H9 (cell line): Measurements from ENCODE around the gene TFDP1. TPM values are rescaled to one million over a fixed set of nuclear protein-coding genes. Genes with fewer than 3 reads are reported as not detected.

Experiments
- DNase-seq: peaks from one replicate; pipeline ENCODE4 v3.0.0-alpha.2; 2017
- H2AFZ ChIP-seq: one replicate; pipeline ENCODE4 v1.6.1; 2013; ENCODE audit warnings: mild to moderate bottlenecking, low read length, control low read depth, moderate library complexity
- H2AK5ac ChIP-seq: 2 replicates; pipeline ENCODE4 v1.6.1; 2013; ENCODE audit warnings: low read length, control low read depth, mixed read lengths; ENCODE audit not compliant: insufficient read length
- H2BK120ac ChIP-seq: one replicate; pipeline ENCODE4 v1.6.1; 2013; ENCODE audit warnings: low read depth, mild to moderate bottlenecking, low read length, control low read depth, inconsistent platforms; ENCODE audit not compliant: poor library complexity, severe bottlenecking
- H2BK12ac ChIP-seq: 2 replicates; pipeline ENCODE4 v1.6.1; 2013; ENCODE audit warnings: low read length, control low read depth, mixed read lengths, low read depth; ENCODE audit not compliant: insufficient read length
- H2BK15ac ChIP-seq: 2 replicates; pipeline ENCODE4 v1.6.1; 2013; ENCODE audit warnings: low read depth, low read length, control low read depth
- H2BK20ac ChIP-seq: one replicate; pipeline ENCODE4 v1.6.1; 2013; ENCODE audit warnings: low read depth, mild to moderate bottlenecking, low read length, control low read depth, inconsistent platforms; ENCODE audit not compliant: poor library complexity, severe bottlenecking
- H2BK5ac ChIP-seq: 2 replicates; pipeline ENCODE4 v1.6.1; 2013; ENCODE audit warnings: low read length, control low read depth, mixed read lengths; ENCODE audit not compliant: insufficient read length
- H3K14ac ChIP-seq: 2 replicates; pipeline ENCODE4 v1.6.1; 2013; ENCODE audit warnings: low read length, control low read depth; ENCODE audit not compliant: insufficient read depth
- H3K18ac ChIP-seq: 2 replicates; pipeline ENCODE4 v1.6.1; 2013; ENCODE audit warnings: low read depth, mild to moderate bottlenecking, mixed read lengths, low read length, control low read depth; ENCODE audit not compliant: insufficient read length
- H3K23ac ChIP-seq: 2 replicates; pipeline ENCODE4 v1.6.1; 2013; ENCODE audit warnings: low read length, control low read depth, mixed read lengths, low read depth; ENCODE audit not compliant: insufficient read length
- H3K23me2 ChIP-seq: 2 replicates; pipeline ENCODE4 v1.6.1; 2013; ENCODE audit warnings: low read depth, mild to moderate bottlenecking, mixed read lengths, low read length, control low read depth; ENCODE audit not compliant: insufficient read length, poor library complexity, severe bottlenecking
- H3K27ac ChIP-seq: 2 replicates; pipeline ENCODE4 v1.5.1; 2013; ENCODE audit warnings: low read length, control low read depth, mixed read lengths, low read depth; ENCODE audit not compliant: insufficient read length
- H3K27me3 ChIP-seq: 2 replicates; pipeline ENCODE4 v1.6.1; 2013; ENCODE audit warnings: low read length, control low read depth, inconsistent platforms; ENCODE audit not compliant: insufficient read depth
- H3K4ac ChIP-seq: 2 replicates; pipeline ENCODE4 v1.6.1; 2013; ENCODE audit warnings: low read depth, mild to moderate bottlenecking, control low read depth, inconsistent platforms, low read length, moderate library complexity
- H3K4me1 ChIP-seq: 2 replicates; pipeline ENCODE4 v1.6.1; 2013; ENCODE audit warnings: low read length, control low read depth, inconsistent platforms; ENCODE audit not compliant: insufficient read depth
- H3K4me2 ChIP-seq: 2 replicates; pipeline ENCODE4 v1.6.1; 2013; ENCODE audit warnings: low read length, control low read depth, mixed read lengths; ENCODE audit not compliant: insufficient read length, insufficient read depth
- H3K56ac ChIP-seq: 2 replicates; pipeline ENCODE4 v1.6.1; 2013; ENCODE audit warnings: low read depth, mild to moderate bottlenecking, mixed read lengths, low read length, control low read depth; ENCODE audit not compliant: insufficient read length
- H3K79me1 ChIP-seq: 2 replicates; pipeline ENCODE4 v1.6.1; 2013; ENCODE audit warnings: low read depth, mild to moderate bottlenecking, moderate library complexity, low read length, control low read depth, inconsistent platforms; ENCODE audit not compliant: insufficient read depth, poor library complexity, severe bottlenecking
- H3K79me2 ChIP-seq: 2 replicates; pipeline ENCODE4 v1.6.1; 2013; ENCODE audit warnings: low read length, control low read depth, inconsistent platforms; ENCODE audit not compliant: insufficient read depth
- H3K9ac ChIP-seq: 2 replicates; pipeline ENCODE4 v1.6.1; 2013; ENCODE audit warnings: low read length, control low read depth, mixed read lengths; ENCODE audit not compliant: insufficient read length; ENCODE audit errors: extremely low read depth
- H3K9me3 ChIP-seq: one replicate; pipeline ENCODE4 v1.6.1; 2013; ENCODE audit warnings: low read depth, low read length, inconsistent platforms; ENCODE audit not compliant: control insufficient read depth
- H3T11ph ChIP-seq: one replicate; pipeline ENCODE4 v1.6.1; 2013; ENCODE audit warnings: mild to moderate bottlenecking, low read length, control low read depth, inconsistent platforms
- H4K20me1 ChIP-seq: one replicate; pipeline ENCODE4 v1.6.1; 2013; ENCODE audit not compliant: control insufficient read depth, insufficient read length, insufficient read depth
- H4K5ac ChIP-seq: 2 replicates; pipeline ENCODE4 v1.6.1; 2013; ENCODE audit warnings: low read depth, mild to moderate bottlenecking, mixed read lengths, low read length, control low read depth; ENCODE audit not compliant: insufficient read length
- H4K8ac ChIP-seq: replicated peaks from 2 replicates; pipeline ENCODE4 v1.6.1; 2013; ENCODE audit warnings: low read length, control low read depth, mixed read lengths, low read depth; ENCODE audit not compliant: insufficient read length
- H4K91ac ChIP-seq: 2 replicates; pipeline ENCODE4 v1.6.1; 2013; ENCODE audit warnings: low read depth, mild to moderate bottlenecking, moderate library complexity, mixed read lengths, low read length, control low read depth; ENCODE audit not compliant: insufficient read length
- H3K27ac Mint-ChIP-seq, 3 experiments: 2 replicates in 2 of 3; 3 replicates in 1 of 3; pipeline ENCODE4 v1.8.0; 2020 to 2021; ENCODE audit warnings: mixed read lengths in 3 of 3, mild to moderate bottlenecking in 1 of 3, moderate library complexity in 1 of 3
- H3K27me3 Mint-ChIP-seq: 2 replicates; pipeline ENCODE4 v1.8.0; 2021; ENCODE audit warnings: low read depth, mild to moderate bottlenecking, moderate library complexity, mixed read lengths
- H3K36me3 Mint-ChIP-seq, 3 experiments: 2 replicates in 2 of 3; 3 replicates in 1 of 3; pipeline ENCODE4 v1.8.0; 2020 to 2021; ENCODE audit warnings: low read depth in 3 of 3, mixed read lengths in 3 of 3; ENCODE audit not compliant: insufficient read depth in 1 of 3
- H3K4me1 Mint-ChIP-seq, 2 experiments: 2 replicates each; pipeline ENCODE4 v1.8.0; 2020; ENCODE audit warnings: mixed read lengths in 2 of 2
- H3K4me3 Mint-ChIP-seq, 2 experiments: 2 replicates in 1 of 2; 3 replicates in 1 of 2; pipeline ENCODE4 v1.8.0; 2020 to 2021; ENCODE audit warnings: mild to moderate bottlenecking in 2 of 2, mixed read lengths in 2 of 2, moderate library complexity in 1 of 2
- H3K9me3 Mint-ChIP-seq, 2 experiments: 2 replicates in 1 of 2; 3 replicates in 1 of 2; pipeline ENCODE4 v1.8.0; 2020; ENCODE audit warnings: mild to moderate bottlenecking in 2 of 2, mixed read lengths in 2 of 2, moderate library complexity in 1 of 2
- WGBS: extraction: QIAGEN DNeasy Blood & Tissue Kit; methylation state at CpG from one replicate; pipeline ENCODE4 v1.1.7; 2013; ENCODE audit warnings: missing lambda C conversion rate, low lambda C conversion rate, mixed read lengths; ENCODE audit not compliant: insufficient read length; ENCODE audit errors: extremely low coverage; 5-methylcytosine and 5-hydroxymethylcytosine counted together
- total RNA-seq: library from RNA; stranded (reverse); gene quantifications from 2 replicates; pipeline ENCODE4 v1.2.1, GENCODE V29; 2021
- TF ChIP-seq, protein P1 (sequence below): fragments of 200-600 bp; sonication (generic); conservative IDR thresholded peaks from 3 replicates; pipeline ENCODE4 v1.8.0; 2021; ENCODE audit warnings: antibody characterized with exemption, mild to moderate bottlenecking

TFDP1 gene
- total RNA-seq, 1 experiment from 2014 or later: 111 TPM

DNA sequence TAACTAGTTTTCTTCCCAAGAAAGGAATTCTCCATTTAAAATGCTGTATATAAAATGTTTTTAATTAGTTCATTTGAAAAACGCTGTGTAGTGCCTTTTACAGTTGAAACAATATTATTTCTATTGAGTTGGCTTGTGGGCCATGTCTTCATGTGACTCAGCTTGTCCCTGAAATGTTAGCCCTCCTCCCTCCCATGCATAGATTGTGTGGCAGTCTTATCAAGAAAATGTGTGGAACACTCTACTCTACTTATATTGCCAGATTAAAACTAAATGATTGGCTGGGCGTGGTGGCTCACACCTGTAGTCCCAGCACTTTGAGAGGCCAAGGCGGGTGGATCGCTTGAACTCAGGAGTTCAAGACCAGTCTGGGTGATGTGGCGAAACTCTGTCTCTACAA, 33.4 kb downstream of the TFDP1 start:
- H3K27ac Mint-ChIP-seq: peak overlapping the region; percentile 75 to 88 (median 84)
- H3K4me2 ChIP-seq: no peak overlapping the region
- no peak overlapping the region for H2BK5ac ChIP-seq
- no peak overlapping the region for H3K9ac ChIP-seq
- H3K36me3 Mint-ChIP-seq: peaks cover 21 to 45% (median 29%) of the 10 kb centered on the region in 3 experiments
- H3K27ac ChIP-seq: no peak overlapping the region
- no peak overlapping the region for H3K4ac ChIP-seq
- TF ChIP-seq, protein P1, sequence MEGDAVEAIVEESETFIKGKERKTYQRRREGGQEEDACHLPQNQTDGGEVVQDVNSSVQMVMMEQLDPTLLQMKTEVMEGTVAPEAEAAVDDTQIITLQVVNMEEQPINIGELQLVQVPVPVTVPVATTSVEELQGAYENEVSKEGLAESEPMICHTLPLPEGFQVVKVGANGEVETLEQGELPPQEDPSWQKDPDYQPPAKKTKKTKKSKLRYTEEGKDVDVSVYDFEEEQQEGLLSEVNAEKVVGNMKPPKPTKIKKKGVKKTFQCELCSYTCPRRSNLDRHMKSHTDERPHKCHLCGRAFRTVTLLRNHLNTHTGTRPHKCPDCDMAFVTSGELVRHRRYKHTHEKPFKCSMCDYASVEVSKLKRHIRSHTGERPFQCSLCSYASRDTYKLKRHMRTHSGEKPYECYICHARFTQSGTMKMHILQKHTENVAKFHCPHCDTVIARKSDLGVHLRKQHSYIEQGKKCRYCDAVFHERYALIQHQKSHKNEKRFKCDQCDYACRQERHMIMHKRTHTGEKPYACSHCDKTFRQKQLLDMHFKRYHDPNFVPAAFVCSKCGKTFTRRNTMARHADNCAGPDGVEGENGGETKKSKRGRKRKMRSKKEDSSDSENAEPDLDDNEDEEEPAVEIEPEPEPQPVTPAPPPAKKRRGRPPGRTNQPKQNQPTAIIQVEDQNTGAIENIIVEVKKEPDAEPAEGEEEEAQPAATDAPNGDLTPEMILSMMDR: no peak
- H3K4me3 Mint-ChIP-seq: no peak overlapping the region
- no CpG with 5 or more reads among the region's 5 CpGs for WGBS
- no peak overlapping the region for H2BK12ac ChIP-seq
- no peak for DNase-seq
- peaks cover 1% of the 10 kb centered on the region; the same call in 1 of the 2 replicates for H3K27me3 Mint-ChIP-seq
- no peak overlapping the region for H3K23ac ChIP-seq
- H2BK120ac ChIP-seq: no peak overlapping the region
- no peak overlapping the region for H2AK5ac ChIP-seq
- no peak overlapping the region for H3T11ph ChIP-seq
- no peak overlapping the region for H4K91ac ChIP-seq
- H3K9me3 ChIP-seq: no peaks in the 10 kb centered on the region
- peaks cover 3 to 6% of the 10 kb centered on the region in 2 experiments; a peak in 4 of 5 replicates for H3K9me3 Mint-ChIP-seq
- H4K5ac ChIP-seq: no peak overlapping the region
- no peaks in the 10 kb centered on the region for H3K79me1 ChIP-seq
- H3K27me3 ChIP-seq: no peaks in the 10 kb centered on the region
- no peak overlapping the region for H2BK15ac ChIP-seq
- H3K4me1 ChIP-seq: peaks cover 4% of the 10 kb centered on the region; the same call in 1 of the 2 replicates
- no peaks in the 10 kb centered on the region for H4K20me1 ChIP-seq
- no peak overlapping the region for H4K8ac ChIP-seq
- H3K79me2 ChIP-seq: peaks cover 6% of the 10 kb centered on the region; the same call in 1 of the 2 replicates
- peaks cover 22 to 25% of the 10 kb centered on the region in 2 experiments for H3K4me1 Mint-ChIP-seq
- no peak overlapping the region for H2BK20ac ChIP-seq
- no peak overlapping the region for H3K14ac ChIP-seq
- H3K56ac ChIP-seq: no peak overlapping the region
- H2AFZ ChIP-seq: no peak overlapping the region
- H3K23me2 ChIP-seq: no peaks in the 10 kb centered on the region
- H3K18ac ChIP-seq: no peak overlapping the region
